ENCODE data around the gene MYO7B. TPM values are rescaled to one million over a fixed set of nuclear protein-coding genes. Genes with fewer than 3 reads are reported as not detected.

The MYO7B gene
- total and polyA plus RNA-seq, 9 of the 15 experiments (the other 6 are each of a cell fraction or from before 2014, with no cell fraction given), result 0.08 TPM; not detected in 8

- TF ChIP-seq THAP12 (CRISPR knock-in tag; IDR thresholded peaks at IDR 0.05) (peak; percentile 64; the same call in 1 of the 2 replicates), MCM2 (IDR thresholded peaks at IDR 0.05; ENCODE audit: low read depth) (no peak), ZNF384 (IDR thresholded peaks at IDR 0.05; ENCODE audit: low read depth, low read length) (no peak), HNRNPK (IDR thresholded peaks at IDR 0.05; ENCODE audit: low read depth, low read length, poor library complexity, severe bottlenecking) (no peak), ZC3H8 (IDR thresholded peaks at IDR 0.05) (no peak), KDM1A (IDR thresholded peaks at IDR 0.05) (no peak), NONO (IDR thresholded peaks at IDR 0.05; ENCODE audit: low read depth in 2 of 2, low read length in 1 of 2) (peak in 1 of 2 experiments; percentile 20; a peak in 1 of 4 replicates), GATAD2A (IDR thresholded peaks at IDR 0.05) (no peak), ZNF121 (CRISPR knock-in tag; conservative IDR thresholded peaks at IDR 0.05) (no peak), FOXO4 (CRISPR knock-in tag; IDR thresholded peaks at IDR 0.05) (no peak), UBTF (IDR thresholded peaks at IDR 0.05; ENCODE audit: borderline replicate concordance in 1 of 2, low read depth in 2 of 2, low read length in 2 of 2) (0 out of 4 replicates have a peak, but pooled peaks of 1 of the 2 experiments have one; percentile 21), GMEB1 (CRISPR knock-in tag; IDR thresholded peaks at IDR 0.05) (peak; percentile 63), ZNF3 (CRISPR knock-in tag; IDR thresholded peaks at IDR 0.05) (no peak), RBM39 (optimal IDR thresholded peaks at IDR 0.05; ENCODE audit: low read depth, low read length) (no peak), CCAR2 (IDR thresholded peaks at IDR 0.05; ENCODE audit: low read depth, low read length) (no peak), TAL1 (IDR thresholded peaks at IDR 0.05) (no peak), PREB (CRISPR knock-in tag; IDR thresholded peaks at IDR 0.05) (peak; percentile 69; the same call in 1 of the 2 replicates), MYC (IDR thresholded peaks at IDR 0.05; ENCODE audit: low read depth, low read length) (peak; percentile 82), MYC (CRISPR knock-in tag; IDR thresholded peaks at IDR 0.05; ENCODE audit: borderline replicate concordance, low read depth) (peak; percentile 37; the same call in 1 of the 2 replicates)
Measured at GRCh38 chr2:127526132-127527000, 9.1 kb upstream of the MYO7B start, which contains the start of gene IWS1 (continued).

Measured in K562 (cell line).